ENCODE measurements around the gene CROT. TPM values are rescaled to one million over a fixed set of nuclear protein-coding genes. Genes with fewer than 3 reads are reported as not detected.

CROT gene
- total and polyA plus RNA-seq, 5 donors from 2014 or later, result 5.8 to 12.4 (median 6.7) TPM

GRCh38 chr7:87344446-87344845 is 1.0 kb upstream of the CROT start:
- H3K9me3 ChIP-seq (ENCODE audit: control insufficient read depth in 2 of 2, low read length in 2 of 2), result no peaks in the 10 kb centered on the region
- H3K4me1 ChIP-seq (ENCODE audit: control insufficient read depth, insufficient read depth, low read length, poor library complexity, severe bottlenecking), result peaks cover 35% of the 10 kb centered on the region
- H3K4me3 ChIP-seq (ENCODE audit: low read depth, low read length), result peak overlapping the region; percentile 94
- H3K36me3 ChIP-seq (ENCODE audit: control insufficient read depth, insufficient read depth, low read length), result peaks cover 10% of the 10 kb centered on the region
- peak overlapping the region; percentile 78 for H3K27ac ChIP-seq (ENCODE audit: insufficient read depth, low read length, poor library complexity, severe bottlenecking)
- no peaks in the 10 kb centered on the region for H3K27me3 ChIP-seq (ENCODE audit: control insufficient read depth, insufficient read depth, low read length)
- Mint-ChIP-seq H3K4me1 (peaks cover 20 to 52% (median 42%) of the 10 kb centered on the region in 4 donors), H3K36me3 (peaks cover 24% of the 10 kb centered on the region), H3K27ac (peak overlapping the region; percentile 98 to 99 (median 99)), H3K27me3 (no peaks in the 10 kb centered on the region), H3K9me3 (peaks cover 0 to 1% (median 0%) of the 10 kb centered on the region in 7 donors), H3K4me3 (peak overlapping the region; percentile 88 to 99 (median 97))
- peak in 1 of 3 donors; percentile 20 for DNase-seq
- ATAC-seq (ENCODE audit: low read depth in 2 of 2), result no peak

GRCh38 chr7:87345962-87346371 is 503 bp downstream of the CROT start:
- ATAC-seq (ENCODE audit: low read depth in 2 of 2), result peak in 1 of 2 donors; percentile 9
- Histone ChIP-seq H3K4me3 (ENCODE audit: low read depth, low read length) (peak overlapping the region; percentile 87), H3K9me3 (ENCODE audit: control insufficient read depth in 2 of 2, low read length in 2 of 2) (no peaks in the 10 kb centered on the region), H3K36me3 (ENCODE audit: control insufficient read depth, insufficient read depth, low read length) (peaks cover 19% of the 10 kb centered on the region), H3K27me3 (ENCODE audit: control insufficient read depth, insufficient read depth, low read length) (no peaks in the 10 kb centered on the region), H3K4me1 (ENCODE audit: control insufficient read depth, insufficient read depth, low read length, poor library complexity, severe bottlenecking) (peaks cover 35% of the 10 kb centered on the region), H3K27ac (ENCODE audit: insufficient read depth, low read length, poor library complexity, severe bottlenecking) (peak overlapping the region; percentile 78)
- H3K27me3 Mint-ChIP-seq, result no peaks in the 10 kb centered on the region
- H3K4me3 Mint-ChIP-seq, result peak overlapping the region; percentile 88 to 99 (median 97)
- H3K27ac Mint-ChIP-seq, result peak overlapping the region; percentile 92 to 99 (median 98)
- peaks cover 0 to 1% (median 0%) of the 10 kb centered on the region in 7 donors for H3K9me3 Mint-ChIP-seq
- peaks cover 20 to 50% (median 42%) of the 10 kb centered on the region in 4 donors for H3K4me1 Mint-ChIP-seq
- peaks cover 31% of the 10 kb centered on the region for H3K36me3 Mint-ChIP-seq
- no peak for DNase-seq

- H3K27me3 ChIP-seq (ENCODE audit: control insufficient read depth, insufficient read depth, low read length), result no peaks in the 10 kb centered on the region
- H3K9me3 Mint-ChIP-seq, result no peaks in the 10 kb centered on the region
- H3K9me3 ChIP-seq (ENCODE audit: control insufficient read depth in 2 of 2, low read length in 2 of 2), result no peaks in the 10 kb centered on the region
- no peak overlapping the region for H3K4me3 ChIP-seq (ENCODE audit: low read depth, low read length)
- H3K36me3 Mint-ChIP-seq, result peaks cover 24% of the 10 kb centered on the region
- ATAC-seq (ENCODE audit: low read depth in 2 of 2) (no peak), DNase-seq (no peak)
- no peaks in the 10 kb centered on the region for H3K27me3 Mint-ChIP-seq
- no peak overlapping the region for H3K27ac ChIP-seq (ENCODE audit: insufficient read depth, low read length, poor library complexity, severe bottlenecking)
- peak overlapping the region in 1 of 3 donors; percentile 31 for H3K27ac Mint-ChIP-seq
- H3K36me3 ChIP-seq (ENCODE audit: control insufficient read depth, insufficient read depth, low read length), result peaks cover 23% of the 10 kb centered on the region
- peak overlapping the region; percentile 3 to 98 (median 92) for H3K4me3 Mint-ChIP-seq
- H3K4me1 Mint-ChIP-seq, result peaks cover 20 to 49% (median 38%) of the 10 kb centered on the region in 4 donors
- H3K4me1 ChIP-seq (ENCODE audit: control insufficient read depth, insufficient read depth, low read length, poor library complexity, severe bottlenecking), result peaks cover 35% of the 10 kb centered on the region
These were observed 1.7 kb downstream of the CROT start for GRCh38 chr7:87347207-87347606.

GRCh38 chr7:87347664-87348063 is 2.2 kb downstream of the CROT start:
- DNase-seq (no peak), ATAC-seq (ENCODE audit: low read depth in 2 of 2) (no peak)
- H3K36me3 ChIP-seq (ENCODE audit: control insufficient read depth, insufficient read depth, low read length), result peaks cover 26% of the 10 kb centered on the region
- Mint-ChIP-seq H3K4me3 (no peak overlapping the region), H3K4me1 (peaks cover 20 to 45% (median 33%) of the 10 kb centered on the region in 4 donors), H3K36me3 (peaks cover 24% of the 10 kb centered on the region), H3K27me3 (no peaks in the 10 kb centered on the region), H3K27ac (peak overlapping the region in 1 of 3 donors; percentile 67), H3K9me3 (no peaks in the 10 kb centered on the region)
- H3K4me3 ChIP-seq (ENCODE audit: low read depth, low read length), result no peak overlapping the region
- no peaks in the 10 kb centered on the region for H3K27me3 ChIP-seq (ENCODE audit: control insufficient read depth, insufficient read depth, low read length)
- peaks cover 35% of the 10 kb centered on the region for H3K4me1 ChIP-seq (ENCODE audit: control insufficient read depth, insufficient read depth, low read length, poor library complexity, severe bottlenecking)
- H3K9me3 ChIP-seq (ENCODE audit: control insufficient read depth in 2 of 2, low read length in 2 of 2), result no peaks in the 10 kb centered on the region
- no peak overlapping the region for H3K27ac ChIP-seq (ENCODE audit: insufficient read depth, low read length, poor library complexity, severe bottlenecking)

- Histone ChIP-seq H3K36me3 (ENCODE audit: control insufficient read depth, insufficient read depth, low read length) (peaks cover 57% of the 10 kb centered on the region), H3K4me1 (ENCODE audit: control insufficient read depth, insufficient read depth, low read length, poor library complexity, severe bottlenecking) (no peaks in the 10 kb centered on the region), H3K9me3 (ENCODE audit: control insufficient read depth in 2 of 2, low read length in 2 of 2) (peaks cover 9 to 18% of the 10 kb centered on the region in 2 experiments), H3K4me3 (ENCODE audit: low read depth, low read length) (no peak overlapping the region), H3K27ac (ENCODE audit: insufficient read depth, low read length, poor library complexity, severe bottlenecking) (no peak overlapping the region), H3K27me3 (ENCODE audit: control insufficient read depth, insufficient read depth, low read length) (no peaks in the 10 kb centered on the region)
- ATAC-seq (ENCODE audit: low read depth in 2 of 2) (no peak), DNase-seq (peak in 1 of 3 donors; percentile 26)
- Mint-ChIP-seq H3K4me1 (peaks cover 0 to 4% (median 2%) of the 10 kb centered on the region in 4 donors), H3K27me3 (no peaks in the 10 kb centered on the region), H3K4me3 (no peak overlapping the region), H3K27ac (no peak overlapping the region), H3K9me3 (peaks cover 0 to 6% (median 0%) of the 10 kb centered on the region in 7 donors), H3K36me3 (peaks cover 48% of the 10 kb centered on the region)
These were observed 9.3 kb downstream of the CROT start for GRCh38 chr7:87354749-87355148.

- Mint-ChIP-seq H3K27me3 (no peaks in the 10 kb centered on the region), H3K9me3 (peaks cover 0 to 6% (median 0%) of the 10 kb centered on the region in 7 donors), H3K4me3 (no peak overlapping the region), H3K36me3 (peaks cover 39% of the 10 kb centered on the region), H3K4me1 (peaks cover 0 to 4% (median 2%) of the 10 kb centered on the region in 4 donors), H3K27ac (no peak overlapping the region)
- no peak for DNase-seq
- Histone ChIP-seq H3K36me3 (ENCODE audit: control insufficient read depth, insufficient read depth, low read length) (peaks cover 48% of the 10 kb centered on the region), H3K4me3 (ENCODE audit: low read depth, low read length) (no peak overlapping the region), H3K4me1 (ENCODE audit: control insufficient read depth, insufficient read depth, low read length, poor library complexity, severe bottlenecking) (no peaks in the 10 kb centered on the region), H3K27me3 (ENCODE audit: control insufficient read depth, insufficient read depth, low read length) (no peaks in the 10 kb centered on the region), H3K27ac (ENCODE audit: insufficient read depth, low read length, poor library complexity, severe bottlenecking) (no peak overlapping the region), H3K9me3 (ENCODE audit: control insufficient read depth in 2 of 2, low read length in 2 of 2) (peaks cover 9 to 18% of the 10 kb centered on the region in 2 experiments)
- no peak for ATAC-seq (ENCODE audit: low read depth in 2 of 2)
These were observed 11.0 kb downstream of the CROT start for GRCh38 chr7:87356448-87356847.

- Mint-ChIP-seq H3K4me3 (no peak overlapping the region), H3K36me3 (peaks cover 30% of the 10 kb centered on the region), H3K4me1 (peaks cover 0 to 4% (median 2%) of the 10 kb centered on the region in 4 donors), H3K27me3 (no peaks in the 10 kb centered on the region), H3K9me3 (peaks cover 0 to 2% (median 0%) of the 10 kb centered on the region in 7 donors), H3K27ac (no peak overlapping the region)
- no peaks in the 10 kb centered on the region for H3K27me3 ChIP-seq (ENCODE audit: control insufficient read depth, insufficient read depth, low read length)
- H3K9me3 ChIP-seq (ENCODE audit: control insufficient read depth in 2 of 2, low read length in 2 of 2), result peaks cover 6 to 8% of the 10 kb centered on the region in 2 experiments
- no peak overlapping the region for H3K27ac ChIP-seq (ENCODE audit: insufficient read depth, low read length, poor library complexity, severe bottlenecking)
- no peak for DNase-seq
- no peak for ATAC-seq (ENCODE audit: low read depth in 2 of 2)
- H3K4me3 ChIP-seq (ENCODE audit: low read depth, low read length), result no peak overlapping the region
- H3K36me3 ChIP-seq (ENCODE audit: control insufficient read depth, insufficient read depth, low read length), result peaks cover 28% of the 10 kb centered on the region
- no peaks in the 10 kb centered on the region for H3K4me1 ChIP-seq (ENCODE audit: control insufficient read depth, insufficient read depth, low read length, poor library complexity, severe bottlenecking)
These were observed 13.9 kb downstream of the CROT start for GRCh38 chr7:87359366-87359765.

GRCh38 chr7:87361320-87361719 is 15.9 kb downstream of the CROT start:
- ATAC-seq (ENCODE audit: low read depth in 2 of 2) (no peak), DNase-seq (no peak)
- Mint-ChIP-seq H3K9me3 (no peaks in the 10 kb centered on the region), H3K27ac (no peak overlapping the region), H3K4me1 (peaks cover 0 to 4% (median 2%) of the 10 kb centered on the region in 4 donors), H3K36me3 (peaks cover 13% of the 10 kb centered on the region), H3K27me3 (no peaks in the 10 kb centered on the region), H3K4me3 (no peak overlapping the region)
- no peak overlapping the region for H3K27ac ChIP-seq (ENCODE audit: insufficient read depth, low read length, poor library complexity, severe bottlenecking)
- no peaks in the 10 kb centered on the region for H3K9me3 ChIP-seq (ENCODE audit: control insufficient read depth in 2 of 2, low read length in 2 of 2)
- peaks cover 16% of the 10 kb centered on the region for H3K36me3 ChIP-seq (ENCODE audit: control insufficient read depth, insufficient read depth, low read length)
- no peaks in the 10 kb centered on the region for H3K4me1 ChIP-seq (ENCODE audit: control insufficient read depth, insufficient read depth, low read length, poor library complexity, severe bottlenecking)
- no peak overlapping the region for H3K4me3 ChIP-seq (ENCODE audit: low read depth, low read length)
- H3K27me3 ChIP-seq (ENCODE audit: control insufficient read depth, insufficient read depth, low read length), result no peaks in the 10 kb centered on the region

Measured in CD4-positive, CD25-positive, alpha-beta regulatory T cell (primary cell).